Measurements from ENCODE around the gene OR2T1. TPM values are rescaled to one million over a fixed set of nuclear protein-coding genes. Genes with fewer than 3 reads are reported as not detected.

Gene OR2T1
- total RNA-seq, 1 experiment from 2014 or later = not detected

DNA sequence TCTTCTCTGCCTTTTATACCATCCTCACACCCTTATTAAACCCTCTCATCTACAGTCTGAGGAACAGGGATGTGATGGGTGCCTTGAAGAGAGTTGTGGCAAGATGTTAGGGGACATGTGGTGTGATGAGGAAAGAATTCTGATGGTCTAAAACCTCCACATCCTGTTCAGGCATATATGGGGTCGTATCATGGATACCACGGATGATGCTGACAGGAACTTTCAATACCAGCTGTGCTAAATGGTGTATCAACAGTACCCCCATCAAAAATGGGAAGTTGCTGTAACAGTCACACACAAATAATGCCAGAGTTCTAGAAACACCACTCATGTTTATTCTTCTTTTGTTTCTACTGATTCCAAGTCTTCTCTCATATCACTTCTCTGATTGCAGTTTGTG, 14.4 kb upstream of the OR2T1 start:
- no peaks in the 10 kb centered on the region for H3K36me3 Mint-ChIP-seq (ENCODE audit: insufficient read depth, unreplicated experiment)
- Histone ChIP-seq H3K27me3 (replicated peaks; ENCODE audit: control insufficient read depth, insufficient read depth, low read length) (no peaks in the 10 kb centered on the region), H3K4me3 (ENCODE audit: low read depth, low read length) (no peak overlapping the region), H3K9me3 (no peaks in the 10 kb centered on the region), H3K4me1 (no peaks in the 10 kb centered on the region), H3K36me3 (ENCODE audit: control insufficient read depth, insufficient read depth, low read length) (no peaks in the 10 kb centered on the region)
- no peaks in the 10 kb centered on the region for H3K27me3 Mint-ChIP-seq (ENCODE audit: insufficient read depth, unreplicated experiment)
- no peak for DNase-seq
- ChIA-PET CTCF (no interaction called here), POLR2A (no interaction called here)
- no peaks in the 10 kb centered on the region for H3K4me1 Mint-ChIP-seq (ENCODE audit: low read depth, unreplicated experiment)
- H3K9me3 Mint-ChIP-seq (ENCODE audit: unreplicated experiment) = no peaks in the 10 kb centered on the region
- no peak overlapping the region for H3K4me3 Mint-ChIP-seq (ENCODE audit: unreplicated experiment)
- intact Hi-C loops (cut with micrococcal nuclease; ENCODE audit: unreplicated experiment) = no loop called here
- H3K27ac Mint-ChIP-seq (ENCODE audit: unreplicated experiment) = no peak overlapping the region
- TF ChIP-seq, protein P1, sequence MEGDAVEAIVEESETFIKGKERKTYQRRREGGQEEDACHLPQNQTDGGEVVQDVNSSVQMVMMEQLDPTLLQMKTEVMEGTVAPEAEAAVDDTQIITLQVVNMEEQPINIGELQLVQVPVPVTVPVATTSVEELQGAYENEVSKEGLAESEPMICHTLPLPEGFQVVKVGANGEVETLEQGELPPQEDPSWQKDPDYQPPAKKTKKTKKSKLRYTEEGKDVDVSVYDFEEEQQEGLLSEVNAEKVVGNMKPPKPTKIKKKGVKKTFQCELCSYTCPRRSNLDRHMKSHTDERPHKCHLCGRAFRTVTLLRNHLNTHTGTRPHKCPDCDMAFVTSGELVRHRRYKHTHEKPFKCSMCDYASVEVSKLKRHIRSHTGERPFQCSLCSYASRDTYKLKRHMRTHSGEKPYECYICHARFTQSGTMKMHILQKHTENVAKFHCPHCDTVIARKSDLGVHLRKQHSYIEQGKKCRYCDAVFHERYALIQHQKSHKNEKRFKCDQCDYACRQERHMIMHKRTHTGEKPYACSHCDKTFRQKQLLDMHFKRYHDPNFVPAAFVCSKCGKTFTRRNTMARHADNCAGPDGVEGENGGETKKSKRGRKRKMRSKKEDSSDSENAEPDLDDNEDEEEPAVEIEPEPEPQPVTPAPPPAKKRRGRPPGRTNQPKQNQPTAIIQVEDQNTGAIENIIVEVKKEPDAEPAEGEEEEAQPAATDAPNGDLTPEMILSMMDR (IDR thresholded peaks at IDR 0.05; ENCODE audit: insufficient read depth in 1 of 2, low read depth in 1 of 2, low read length in 1 of 2, severe bottlenecking in 1 of 2, unreplicated experiment in 1 of 2) = no peak
- BruUV-seq (replicated peaks) = no TSS peak

DNA sequence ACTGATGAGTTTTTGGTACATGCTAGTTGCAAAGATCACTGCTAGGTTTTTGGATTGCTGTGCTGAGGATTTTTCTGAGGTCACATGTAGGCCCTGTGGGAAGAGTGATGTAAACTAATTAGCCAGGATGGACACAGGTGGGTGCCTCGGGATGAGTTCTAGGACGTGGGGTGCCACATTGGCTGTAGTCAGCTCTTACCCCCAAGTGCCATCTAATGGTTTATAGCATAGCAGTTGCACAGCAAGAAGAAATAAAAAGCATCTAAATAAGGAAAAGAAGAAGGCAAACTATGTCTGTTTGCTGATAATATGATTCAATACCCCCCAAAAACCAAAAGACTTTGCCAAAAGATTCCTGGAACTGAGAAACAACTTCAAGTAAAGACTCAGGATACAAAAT, 9.8 kb upstream of the OR2T1 start:
- no peak overlapping the region for H3K4me3 ChIP-seq (ENCODE audit: low read depth, low read length)
- ChIA-PET CTCF (no interaction called here), POLR2A (no interaction called here)
- H3K36me3 Mint-ChIP-seq (ENCODE audit: insufficient read depth, unreplicated experiment) = no peaks in the 10 kb centered on the region
- H3K4me1 Mint-ChIP-seq (ENCODE audit: low read depth, unreplicated experiment) = no peaks in the 10 kb centered on the region
- H3K27me3 ChIP-seq (replicated peaks; ENCODE audit: control insufficient read depth, insufficient read depth, low read length) = no peaks in the 10 kb centered on the region
- H3K27me3 Mint-ChIP-seq (ENCODE audit: insufficient read depth, unreplicated experiment) = no peaks in the 10 kb centered on the region
- TF ChIP-seq, protein P1 (IDR thresholded peaks at IDR 0.05; ENCODE audit: insufficient read depth in 1 of 2, low read depth in 1 of 2, low read length in 1 of 2, severe bottlenecking in 1 of 2, unreplicated experiment in 1 of 2) = no peak
- no peaks in the 10 kb centered on the region for H3K36me3 ChIP-seq (ENCODE audit: control insufficient read depth, insufficient read depth, low read length)
- H3K27ac Mint-ChIP-seq (ENCODE audit: unreplicated experiment) = no peak overlapping the region
- BruUV-seq (replicated peaks) = no TSS peak
- intact Hi-C loops (cut with micrococcal nuclease; ENCODE audit: unreplicated experiment) = no loop called here
- H3K9me3 ChIP-seq = no peaks in the 10 kb centered on the region
- peaks cover 6% of the 10 kb centered on the region for H3K9me3 Mint-ChIP-seq (ENCODE audit: unreplicated experiment)
- DNase-seq = no peak
- no peak overlapping the region for H3K4me3 Mint-ChIP-seq (ENCODE audit: unreplicated experiment)
- H3K4me1 ChIP-seq = no peaks in the 10 kb centered on the region

DNA sequence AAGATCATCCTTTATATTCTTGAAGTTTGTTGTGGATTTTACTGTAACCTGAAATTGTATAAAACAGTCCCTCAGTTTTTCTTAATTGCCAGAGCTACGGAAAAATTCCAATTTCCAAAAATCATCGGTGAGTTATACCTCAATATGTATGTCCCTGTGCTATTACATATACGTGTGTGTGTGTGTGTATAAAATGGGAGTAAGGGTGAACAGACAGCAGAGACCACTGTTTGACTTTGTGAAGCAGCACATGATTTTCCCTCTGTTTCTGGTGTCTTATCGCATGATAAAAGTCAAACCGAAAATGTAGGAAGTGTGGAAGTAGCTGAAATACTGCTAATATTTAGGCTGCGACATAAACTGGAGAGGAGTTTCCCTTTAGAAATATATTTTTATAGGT, 1.2 kb downstream of the OR2T1 start:
- ChIA-PET CTCF (no interaction called here), POLR2A (no interaction called here)
- H3K4me3 ChIP-seq (ENCODE audit: low read depth, low read length) = no peak overlapping the region
- no peaks in the 10 kb centered on the region for H3K9me3 ChIP-seq
- no TSS peak for BruUV-seq (replicated peaks)
- H3K27me3 ChIP-seq (replicated peaks; ENCODE audit: control insufficient read depth, insufficient read depth, low read length) = no peaks in the 10 kb centered on the region
- peaks cover 35% of the 10 kb centered on the region for H3K9me3 Mint-ChIP-seq (ENCODE audit: unreplicated experiment)
- no peaks in the 10 kb centered on the region for H3K27me3 Mint-ChIP-seq (ENCODE audit: insufficient read depth, unreplicated experiment)
- TF ChIP-seq, protein P1 (IDR thresholded peaks at IDR 0.05; ENCODE audit: insufficient read depth in 1 of 2, low read depth in 1 of 2, low read length in 1 of 2, severe bottlenecking in 1 of 2, unreplicated experiment in 1 of 2) = no peak
- no peaks in the 10 kb centered on the region for H3K4me1 Mint-ChIP-seq (ENCODE audit: low read depth, unreplicated experiment)
- no peak for DNase-seq
- no peaks in the 10 kb centered on the region for H3K4me1 ChIP-seq
- H3K27ac Mint-ChIP-seq (ENCODE audit: unreplicated experiment) = no peak overlapping the region
- no peaks in the 10 kb centered on the region for H3K36me3 Mint-ChIP-seq (ENCODE audit: insufficient read depth, unreplicated experiment)
- no peaks in the 10 kb centered on the region for H3K36me3 ChIP-seq (ENCODE audit: control insufficient read depth, insufficient read depth, low read length)
- H3K4me3 Mint-ChIP-seq (ENCODE audit: unreplicated experiment) = no peak overlapping the region
- intact Hi-C loops (cut with micrococcal nuclease; ENCODE audit: unreplicated experiment) = no loop called here

Measured in Caco-2 (cell line).